SH-SY5Y (cell line): ENCODE measurements around the gene MRPS27.

Experiments used
- GATA2 ChIP-seq: IDR thresholded peaks from 2 replicates; pipeline ENCODE4 v1.6.1; 2011; ENCODE audit warnings: mild to moderate bottlenecking, low read depth, low read length
- GATA3 ChIP-seq: IDR thresholded peaks from 2 replicates; pipeline ENCODE4 v1.6.1; 2011; ENCODE audit warnings: low read depth, mild to moderate bottlenecking, low read length, moderate library complexity

MRPS27 gene

DNA sequence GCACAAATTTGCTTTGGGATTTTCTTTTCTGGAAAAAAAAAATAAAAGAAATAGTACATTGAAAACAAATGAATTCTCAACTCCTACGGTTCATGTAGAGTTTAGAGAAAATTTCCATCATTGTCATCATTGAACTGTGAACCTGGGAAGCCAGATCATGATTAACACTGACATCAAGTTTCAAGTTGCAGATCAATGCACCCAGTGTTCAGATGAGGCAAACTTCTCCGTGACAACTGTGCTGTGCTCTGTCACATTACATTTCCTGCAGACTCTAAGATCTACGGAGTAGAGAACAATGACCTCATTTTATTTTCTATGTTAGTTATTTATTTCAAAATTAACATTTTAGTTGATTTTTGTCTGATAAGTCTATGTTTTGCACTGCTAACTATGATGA is 113.0 kb downstream of the MRPS27 start:
- TF ChIP-seq GATA2 (no peak), GATA3 (no peak)

DNA sequence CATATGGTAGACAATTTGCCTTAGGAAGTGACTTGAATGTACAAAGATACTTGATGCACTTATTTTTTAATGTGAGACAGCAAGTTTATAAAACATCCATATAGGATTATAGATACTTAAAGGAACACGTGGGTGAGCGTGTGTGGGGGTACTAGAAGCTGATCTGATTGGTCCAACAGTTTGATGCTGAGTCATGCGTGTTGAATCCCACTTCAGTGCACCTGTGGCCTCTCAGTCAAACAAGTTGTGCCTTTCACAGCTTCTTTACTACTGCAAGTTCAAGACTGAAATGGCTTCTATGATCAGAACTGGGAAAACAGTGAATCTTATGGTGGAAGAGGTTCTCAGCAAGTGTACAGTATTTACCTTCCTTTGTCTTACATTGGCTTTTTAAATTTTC is 113.9 kb downstream of the MRPS27 start:
- no peak for TF ChIP-seq GATA2
- no peak for TF ChIP-seq GATA3

DNA sequence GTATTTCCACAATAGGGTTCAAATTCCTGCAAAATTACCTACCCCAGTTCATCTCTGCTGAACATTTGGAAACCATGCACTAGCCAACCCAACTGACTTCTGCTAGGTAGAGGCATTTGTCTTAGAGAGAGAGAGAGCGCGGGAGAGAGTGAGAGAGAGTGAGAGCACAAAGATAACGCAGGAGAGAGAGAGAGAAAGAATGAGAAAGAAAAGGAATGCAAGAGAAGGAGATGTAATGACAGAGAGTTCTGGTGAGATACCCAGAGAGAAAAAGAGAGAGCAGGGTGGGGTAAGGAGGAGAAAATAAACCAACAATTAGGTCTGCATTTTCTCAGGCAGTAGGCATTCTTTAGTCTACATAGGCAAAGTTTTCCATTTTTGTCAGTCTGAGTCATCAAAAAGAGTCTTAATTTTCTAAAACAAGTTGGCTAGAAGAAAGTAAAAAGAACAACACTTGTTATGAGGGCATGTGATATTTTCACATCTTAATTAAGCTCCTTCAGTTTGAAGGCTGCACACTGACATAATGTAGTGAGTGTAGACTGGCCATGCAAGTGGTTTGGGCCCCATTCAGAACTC is 114.5 kb downstream of the MRPS27 start:
- TF ChIP-seq GATA2, result no peak
- no peak for TF ChIP-seq GATA3

DNA sequence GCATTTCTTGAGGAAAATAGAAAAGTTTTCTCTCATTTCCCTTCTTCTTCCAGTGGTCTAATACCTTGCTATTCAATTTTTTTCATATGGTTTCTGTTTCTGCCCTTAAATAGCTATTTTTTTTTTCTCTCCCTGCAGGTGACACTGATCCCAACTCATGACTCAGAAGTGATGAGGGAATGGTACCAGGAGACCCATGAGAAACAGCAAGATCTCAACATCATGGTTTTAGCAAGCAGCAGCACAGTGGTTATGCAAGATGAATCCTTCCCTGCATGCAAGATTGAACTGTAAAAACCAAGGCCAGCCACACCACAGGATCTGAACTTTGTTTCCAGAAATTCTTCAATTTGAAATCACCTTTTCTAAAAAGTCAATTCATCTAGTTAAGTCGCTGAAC is 115.1 kb downstream of the MRPS27 start:
- TF ChIP-seq GATA3 (no peak), GATA2 (no peak)

- TF ChIP-seq GATA2, result no peak
- TF ChIP-seq GATA3, result no peak
Observed at GRCh38 chr5:72203251-72203845, 116.7 kb downstream of the MRPS27 start.

DNA sequence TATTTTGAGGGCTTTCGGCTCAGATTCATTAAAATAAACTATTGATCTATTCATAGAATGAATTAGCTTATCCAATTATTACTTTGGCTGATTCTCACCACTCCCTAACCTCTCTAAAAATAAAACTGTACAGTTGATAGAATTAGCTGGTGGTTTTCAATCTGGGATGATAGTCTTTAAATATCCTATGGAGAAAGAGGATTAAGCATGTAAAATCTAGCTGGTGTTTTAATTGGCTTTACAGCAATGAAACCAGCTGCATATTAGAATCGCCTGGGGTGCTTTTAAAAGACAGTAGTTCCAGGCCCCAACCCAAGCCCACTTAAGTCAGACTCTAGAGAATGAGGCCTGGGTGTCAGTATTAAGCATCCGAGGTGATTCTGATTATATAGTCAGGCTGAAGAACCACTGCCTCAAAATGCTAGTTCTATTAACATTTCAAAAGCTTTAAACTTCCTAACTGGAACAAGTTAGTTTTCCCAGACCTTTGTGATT is 117.7 kb downstream of the MRPS27 start:
- TF ChIP-seq GATA2, result no peak
- TF ChIP-seq GATA3, result no peak

GRCh38 chr5:72199681-72200080 is 120.4 kb downstream of the MRPS27 start:
- TF ChIP-seq GATA2, result no peak
- no peak for TF ChIP-seq GATA3

- TF ChIP-seq GATA2 (no peak), GATA3 (no peak)
Observed at GRCh38 chr5:72197393-72197792, 122.6 kb downstream of the MRPS27 start.

DNA sequence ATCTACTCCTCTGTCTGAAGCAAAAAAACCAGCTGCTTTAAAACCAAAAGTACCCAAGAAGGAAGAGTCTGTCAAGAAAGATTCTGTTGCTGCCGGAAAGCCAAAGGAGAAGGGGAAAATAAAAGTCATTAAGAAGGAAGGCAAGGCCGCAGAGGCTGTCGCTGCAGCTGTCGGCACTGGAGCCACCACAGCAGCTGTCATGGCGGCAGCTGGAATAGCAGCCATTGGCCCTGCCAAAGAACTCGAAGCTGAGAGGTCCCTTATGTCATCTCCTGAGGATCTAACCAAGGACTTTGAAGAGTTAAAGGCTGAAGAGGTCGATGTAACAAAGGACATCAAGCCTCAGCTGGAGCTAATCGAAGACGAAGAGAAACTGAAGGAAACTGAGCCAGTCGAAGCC is 124.5 kb downstream of the MRPS27 start:
- TF ChIP-seq GATA2 (no peak), GATA3 (no peak)

DNA sequence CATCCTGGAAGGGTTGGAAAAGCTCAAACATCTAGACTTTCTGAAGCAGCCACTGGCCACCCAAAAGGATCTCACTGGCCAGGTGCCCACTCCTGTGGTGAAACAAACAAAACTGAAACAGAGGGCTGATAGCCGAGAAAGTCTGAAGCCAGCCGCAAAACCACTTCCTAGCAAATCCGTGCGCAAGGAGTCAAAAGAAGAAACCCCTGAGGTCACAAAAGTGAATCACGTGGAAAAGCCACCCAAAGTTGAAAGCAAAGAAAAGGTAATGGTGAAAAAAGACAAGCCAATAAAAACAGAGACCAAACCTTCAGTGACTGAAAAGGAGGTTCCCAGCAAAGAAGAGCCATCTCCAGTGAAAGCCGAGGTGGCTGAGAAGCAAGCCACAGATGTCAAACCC is 125.2 kb downstream of the MRPS27 start:
- TF ChIP-seq GATA2 (no peak), GATA3 (no peak)

DNA sequence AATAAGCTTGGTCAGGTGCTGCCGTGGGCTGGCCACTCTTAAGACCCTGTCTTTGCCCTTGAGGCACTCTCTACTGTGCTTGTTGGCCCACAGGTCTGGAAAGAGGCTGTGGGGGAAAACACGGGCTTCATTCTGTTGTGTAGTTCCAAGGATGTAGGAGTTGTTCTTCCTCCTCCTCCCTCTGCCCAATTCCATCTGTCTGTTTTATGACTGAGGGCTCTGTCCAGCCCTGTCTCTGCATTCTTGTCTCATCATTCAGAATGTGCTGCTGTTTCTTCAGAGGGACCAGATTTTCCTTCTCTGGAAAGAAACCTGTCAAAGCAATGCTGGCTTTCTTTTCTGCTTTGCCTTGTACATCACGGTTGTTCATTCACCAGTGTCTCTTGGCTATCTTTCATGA is 128.6 kb downstream of the MRPS27 start:
- no peak for TF ChIP-seq GATA3
- no peak for TF ChIP-seq GATA2

GRCh38 chr5:72189146-72189545 is 130.9 kb downstream of the MRPS27 start:
- no peak for TF ChIP-seq GATA2
- TF ChIP-seq GATA3, result no peak

- no peak for TF ChIP-seq GATA2
- TF ChIP-seq GATA3, result no peak
Observed at GRCh38 chr5:72188166-72188565, 131.9 kb downstream of the MRPS27 start.

DNA sequence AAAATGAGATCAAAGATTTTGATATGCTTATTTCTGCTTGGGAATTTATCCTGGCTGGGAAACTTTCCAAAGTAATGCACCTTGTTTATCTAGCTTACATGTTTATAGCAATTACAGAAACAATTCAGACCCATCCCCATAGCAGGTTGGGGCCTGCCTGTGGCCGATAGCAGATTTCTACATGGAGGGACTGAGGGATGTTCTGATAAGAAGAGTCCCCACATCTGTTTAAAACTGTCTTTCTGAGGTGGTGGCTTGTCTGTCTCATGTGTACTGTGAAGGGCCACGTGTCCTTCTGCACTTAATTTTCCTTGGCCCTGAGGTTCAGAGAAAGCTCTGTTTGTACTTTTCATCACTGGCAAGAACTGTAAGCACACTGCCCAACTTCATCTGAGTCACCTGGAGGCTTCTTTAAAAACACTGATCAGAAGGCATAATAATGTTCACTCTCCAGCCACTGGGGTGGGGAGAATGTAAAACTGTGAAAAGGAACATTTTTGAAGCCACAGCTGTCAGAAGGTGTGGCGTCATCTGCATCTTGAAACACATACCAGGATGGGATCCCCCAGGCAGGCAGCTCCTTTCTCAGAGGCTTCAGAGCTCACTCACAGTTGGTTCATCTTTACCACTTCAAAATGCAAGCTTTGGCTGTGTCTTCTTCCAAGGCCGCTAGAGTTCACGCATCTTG is 132.5 kb downstream of the MRPS27 start:
- TF ChIP-seq GATA3 (no peak), GATA2 (no peak)
